ENCODE data around the gene FOXP1.

Gene FOXP1

GRCh38 chr3:71035314-71035713 is 548.2 kb downstream of the FOXP1 start:
- DNase-seq (ENCODE audit: extremely low spot score) = no peak
- ChIA-PET CTCF (interaction anchor here (0.9 to 1.6 kb wide), 4 partner anchors 10 to 25 kb away, joined by 3 to 4 read pairs (median 3); no protein-coding TSS in a partner anchor), POLR2A (no interaction called here)
- no peak for TF ChIP-seq CTCF (IDR thresholded peaks at IDR 0.05; ENCODE audit: control extremely low read depth, extremely low read depth, low read depth, missing control alignments)

GRCh38 chr3:71033681-71034220 is 549.8 kb downstream of the FOXP1 start:
- DNase-seq (ENCODE audit: extremely low spot score) = no peak
- TF ChIP-seq CTCF (IDR thresholded peaks at IDR 0.05; ENCODE audit: control extremely low read depth, extremely low read depth, low read depth, missing control alignments) = no peak
- ChIA-PET CTCF (interaction anchor here (1.1 to 1.4 kb wide), 2 partner anchors 11 to 23 kb away, joined by 3 to 4 read pairs; no protein-coding TSS in a partner anchor), POLR2A (no interaction called here)

GRCh38 chr3:71031914-71032521 is 551.5 kb downstream of the FOXP1 start:
- POLR2A ChIA-PET = no interaction called here
- TF ChIP-seq CTCF (IDR thresholded peaks at IDR 0.05; ENCODE audit: control extremely low read depth, extremely low read depth, low read depth, missing control alignments) = no peak
- no peak for DNase-seq (ENCODE audit: extremely low spot score)
- CTCF ChIA-PET = no interaction called here

- DNase-seq (ENCODE audit: extremely low spot score) = no peak
- ChIA-PET POLR2A (no interaction called here), CTCF (interaction anchor here (1.5 kb wide), 1 partner anchor 18 kb away, joined by 3 read pairs; no protein-coding TSS in a partner anchor)
- no peak for TF ChIP-seq CTCF (IDR thresholded peaks at IDR 0.05; ENCODE audit: control extremely low read depth, extremely low read depth, low read depth, missing control alignments)
Observed at GRCh38 chr3:71031181-71031580, 552.3 kb downstream of the FOXP1 start.

- TF ChIP-seq CTCF (IDR thresholded peaks at IDR 0.05; ENCODE audit: control extremely low read depth, extremely low read depth, low read depth, missing control alignments) = no peak
- no peak for DNase-seq (ENCODE audit: extremely low spot score)
- ChIA-PET POLR2A (no interaction called here), CTCF (interaction anchor here (1.5 kb wide), 1 partner anchor 18 kb away, joined by 3 read pairs; no protein-coding TSS in a partner anchor)
Observed at GRCh38 chr3:71030748-71031147, 552.8 kb downstream of the FOXP1 start.

GRCh38 chr3:71029770-71030169 is 553.8 kb downstream of the FOXP1 start:
- ChIA-PET POLR2A (interaction anchor here (0.6 kb wide), 1 partner anchor 49 kb away, joined by 5 read pairs; no protein-coding TSS in a partner anchor), CTCF (interaction anchor here (1.5 kb wide), 1 partner anchor 17 kb away, joined by 3 read pairs; no protein-coding TSS in a partner anchor)
- no peak for DNase-seq (ENCODE audit: extremely low spot score)
- TF ChIP-seq CTCF (IDR thresholded peaks at IDR 0.05; ENCODE audit: control extremely low read depth, extremely low read depth, low read depth, missing control alignments) = no peak

Data from GM10248 (cell line).